Stromal cell of bone marrow (primary cell): ENCODE results near the gene RPL10.

Source experiments
- DNase-seq: peaks from one replicate; pipeline ENCODE4 v3.0.0-alpha.2; 2012; ENCODE audit warnings: low read depth

RPL10 gene

GRCh38 chrX:154397888-154398667 lies at the start of gene RPL10:
Gene RPL10 (plus strand): TSS chrX:154398377. CDS start chrX:154398520, 143 bp downstream.
- peak; percentile 86 for DNase-seq

- DNase-seq, result no peak
Observed at GRCh38 chrX:154348646-154349358, 49.4 kb upstream of the RPL10 start.

- DNase-seq, result no peak
Observed at GRCh38 chrX:154349359-154349935, 48.7 kb upstream of the RPL10 start.

- no peak for DNase-seq
Observed at GRCh38 chrX:154349979-154350378, 48.2 kb upstream of the RPL10 start.

GRCh38 chrX:154350429-154351182 lies 47.6 kb upstream of the RPL10 start:
- no peak for DNase-seq

- DNase-seq, result no peak
Observed at GRCh38 chrX:154351183-154352011, 46.8 kb upstream of the RPL10 start.

- DNase-seq, result no peak
Observed at GRCh38 chrX:154352012-154352401, 46.2 kb upstream of the RPL10 start.

GRCh38 chrX:154352466-154352865 lies 45.7 kb upstream of the RPL10 start:
- DNase-seq, result no peak

- no peak for DNase-seq
Observed at GRCh38 chrX:154353172-154353843, 44.9 kb upstream of the RPL10 start.

GRCh38 chrX:154354013-154354412 lies 44.2 kb upstream of the RPL10 start:
- DNase-seq, result no peak

- no peak for DNase-seq
Observed at GRCh38 chrX:154354516-154354915, 43.7 kb upstream of the RPL10 start.

GRCh38 chrX:154355094-154355775 lies 42.9 kb upstream of the RPL10 start:
- DNase-seq, result no peak

- no peak for DNase-seq
Observed at GRCh38 chrX:154355776-154356140, 42.4 kb upstream of the RPL10 start.

- DNase-seq, result no peak
Observed at GRCh38 chrX:154356596-154356995, 41.6 kb upstream of the RPL10 start.

- no peak for DNase-seq
Observed at GRCh38 chrX:154357205-154357604, 41.0 kb upstream of the RPL10 start.

GRCh38 chrX:154358011-154358410 lies 40.2 kb upstream of the RPL10 start:
- DNase-seq, result no peak

GRCh38 chrX:154358829-154359228 lies 39.3 kb upstream of the RPL10 start:
- no peak for DNase-seq

- no peak for DNase-seq
Observed at GRCh38 chrX:154359362-154360154, 38.6 kb upstream of the RPL10 start.

GRCh38 chrX:154360155-154360713 lies 37.9 kb upstream of the RPL10 start:
- no peak for DNase-seq
